HEK293 (cell line): ENCODE measurements around the gene CCDC81.

Source experiments
- CTCF ChIA-PET: fragments of 350-600 bp; formaldehyde crosslinking; extraction: SDS; loops from one replicate; lab custom pipeline; 2021; ENCODE audit warnings: antibody characterized with exemption; lab: Yijun Ruan, JAX
- POLR2A ChIA-PET: fragments of 300-600 bp; formaldehyde crosslinking; extraction: SDS; loops from one replicate; lab custom pipeline; 2020; ENCODE audit warnings: antibody characterized with exemption, inconsistent platforms; lab: Yijun Ruan, JAX
- H3K27ac ChIP-seq: fragments of 200-500 bp; sonication (Bioruptor generic); 2 replicates; pipeline ENCODE4 v1.5.1; 2014; ENCODE audit warnings: low read depth, low read length, control low read depth, inconsistent platforms; ENCODE audit errors: extremely low read depth
- H3K36me3 ChIP-seq, 2 experiments: fragments of 200-500 bp in 1 of 2; sonication (Bioruptor generic) in 1 of 2; 1 replicate in 1 of 2; 2 replicates in 1 of 2; pipeline ENCODE4 v1.5.1; 2014 to 2017; ENCODE audit warnings: inconsistent platforms in 2 of 2, low read length in 2 of 2; ENCODE audit not compliant: control insufficient read depth in 2 of 2, insufficient read depth in 1 of 2
- H3K4me1 ChIP-seq: fragments of 200-500 bp; sonication (Bioruptor generic); 2 replicates; pipeline ENCODE4 v1.5.1; 2014; ENCODE audit warnings: mild to moderate bottlenecking, low read length, inconsistent platforms; ENCODE audit not compliant: control insufficient read depth, insufficient read depth
- H3K4me3 ChIP-seq: 2 replicates; pipeline ENCODE4 v1.5.1; 2011; ENCODE audit warnings: low read depth, mild to moderate bottlenecking, control low read depth, low read length, moderate library complexity
- H3K9me3 ChIP-seq: fragments of 200-500 bp; sonication (Bioruptor generic); 2 replicates; pipeline ENCODE4 v1.5.1; 2014; ENCODE audit warnings: low read depth, low read length, inconsistent platforms; ENCODE audit not compliant: control insufficient read depth, insufficient read depth
- HOXA7 ChIP-seq: sonication (generic); formaldehyde crosslinking; IDR thresholded peaks from 2 replicates; pipeline ENCODE4 v1.8.1; 2022; ENCODE audit warnings: missing genetic modification reagents, borderline replicate concordance
- KLF10 ChIP-seq: fragments of 450-650 bp; IDR thresholded peaks from 2 replicates; pipeline ENCODE4 v1.5.1; 2018; ENCODE audit warnings: missing biosample characterization, mild to moderate bottlenecking, missing genetic modification characterization
- SCRT2 ChIP-seq: fragments of 450-650 bp; formaldehyde crosslinking; IDR thresholded peaks from 2 replicates; pipeline ENCODE4 v1.5.1; 2016; ENCODE audit warnings: missing biosample characterization, missing genetic modification characterization
- ZBTB11 ChIP-seq: fragments of 450-650 bp; formaldehyde crosslinking; conservative IDR thresholded peaks from 2 replicates; pipeline ENCODE4 v1.5.1; 2016; ENCODE audit warnings: low read depth, missing biosample characterization, missing genetic modification characterization
- ZFHX2 ChIP-seq: fragments of 450-650 bp; formaldehyde crosslinking; conservative IDR thresholded peaks from 2 replicates; pipeline ENCODE4 v1.5.1; 2016; ENCODE audit warnings: missing biosample characterization, missing genetic modification characterization
- ZIC2 ChIP-seq: fragments of 450-650 bp; formaldehyde crosslinking; IDR thresholded peaks from 2 replicates; pipeline ENCODE4 v1.5.1; 2016; ENCODE audit warnings: missing biosample characterization, missing genetic modification characterization
- ZNF214 ChIP-seq: fragments of 450-650 bp; formaldehyde crosslinking; IDR thresholded peaks from 2 replicates; pipeline ENCODE4 v1.5.1; 2017; ENCODE audit warnings: missing biosample characterization, mild to moderate bottlenecking, missing genetic modification characterization, borderline replicate concordance
- ZNF274 ChIP-seq, 2 experiments: fragments of 200-500 bp in 1 of 2; fragments of 450-650 bp in 1 of 2; sonication (Bioruptor generic) in 1 of 2; formaldehyde crosslinking in 1 of 2; IDR thresholded peaks; 2 replicates each; pipeline versions ENCODE4 v1.5.1 to v1.6.1; 2014 to 2016; ENCODE audit warnings: borderline replicate concordance in 1 of 2, inconsistent platforms in 1 of 2, low read length in 1 of 2, missing biosample characterization in 1 of 2, missing genetic modification characterization in 1 of 2
- ZNF280C ChIP-seq: fragments of 450-650 bp; formaldehyde crosslinking; IDR thresholded peaks from 2 replicates; pipeline ENCODE4 v1.5.1; 2016; ENCODE audit warnings: missing biosample characterization, missing genetic modification characterization
- ZNF354C ChIP-seq: fragments of 450-650 bp; formaldehyde crosslinking; IDR thresholded peaks from 2 replicates; pipeline ENCODE4 v1.5.1; 2016; ENCODE audit warnings: missing biosample characterization, missing genetic modification characterization, low read depth, borderline replicate concordance
- ZNF426 ChIP-seq: fragments of 450-650 bp; formaldehyde crosslinking; IDR thresholded peaks from 2 replicates; pipeline ENCODE4 v1.5.1; 2017; ENCODE audit warnings: missing biosample characterization, missing genetic modification characterization, mild to moderate bottlenecking, inconsistent platforms, moderate library complexity
- ZNF530 ChIP-seq: fragments of 450-650 bp; formaldehyde crosslinking; IDR thresholded peaks from 2 replicates; pipeline ENCODE4 v1.5.1; 2016; ENCODE audit warnings: low read depth, missing biosample characterization, missing genetic modification characterization
- ZNF639 ChIP-seq: fragments of 450-650 bp; formaldehyde crosslinking; IDR thresholded peaks from 2 replicates; pipeline ENCODE4 v1.5.1; 2016; ENCODE audit warnings: missing biosample characterization, missing genetic modification characterization
- ZNF654 ChIP-seq: fragments of 450-650 bp; formaldehyde crosslinking; IDR thresholded peaks from 2 replicates; pipeline ENCODE4 v1.5.1; 2016; ENCODE audit warnings: low read depth, missing biosample characterization, missing genetic modification characterization
- ZNF701 ChIP-seq: fragments of 450-650 bp; formaldehyde crosslinking; IDR thresholded peaks from 2 replicates; pipeline ENCODE4 v1.5.1; 2016; ENCODE audit warnings: missing biosample characterization, missing genetic modification characterization
- ZNF76 ChIP-seq: fragments of 450-650 bp; formaldehyde crosslinking; IDR thresholded peaks from 2 replicates; pipeline ENCODE4; 2016; ENCODE audit warnings: low read depth, missing biosample characterization, missing genetic modification characterization, borderline replicate concordance
- ZSCAN5A ChIP-seq: fragments of 450-650 bp; formaldehyde crosslinking; IDR thresholded peaks from 2 replicates; pipeline ENCODE4 v1.5.1; 2016; ENCODE audit warnings: missing biosample characterization, missing genetic modification characterization
- TF ChIP-seq, protein P1 (sequence below): fragments of 450-650 bp; formaldehyde crosslinking; IDR thresholded peaks from 2 replicates; pipeline ENCODE4 v1.5.1; 2016; ENCODE audit warnings: missing biosample characterization, missing genetic modification characterization
- TF ChIP-seq, protein P2 (sequence below): fragments of 450-650 bp; formaldehyde crosslinking; IDR thresholded peaks from 2 replicates; pipeline ENCODE4 v1.5.1; 2016; ENCODE audit warnings: missing biosample characterization, missing genetic modification characterization

CCDC81 gene

DNA sequence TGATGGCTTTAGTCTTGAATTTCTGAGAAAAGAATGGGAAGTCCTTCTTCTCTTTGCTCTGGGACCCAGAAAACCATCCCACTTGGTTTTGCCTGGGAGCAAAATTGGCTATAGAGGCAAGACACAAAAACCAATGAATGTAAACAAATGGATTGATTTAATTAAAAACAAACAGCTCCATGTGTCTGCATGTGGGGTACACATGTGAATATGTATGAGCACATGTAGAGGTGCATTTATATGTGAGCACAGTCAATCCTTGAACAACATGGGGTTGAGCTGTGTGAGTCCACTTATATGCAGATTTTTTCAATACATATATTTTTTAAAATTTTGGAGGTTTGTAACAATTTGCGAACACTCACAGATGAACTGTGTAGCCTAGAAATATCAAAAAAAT lies 87.2 kb downstream of the CCDC81 start:
- Histone ChIP-seq H3K27ac (no peak overlapping the region), H3K36me3 (no peaks in the 10 kb centered on the region), H3K9me3 (no peaks in the 10 kb centered on the region), H3K4me1 (peaks cover 7% of the 10 kb centered on the region; the same call in 1 of the 2 replicates), H3K4me3 (no peak overlapping the region)
- ChIA-PET POLR2A (no interaction called here), CTCF (interaction anchor here (1.0 to 3.5 kb wide), 2 partner anchors 51 to 147 kb away, joined by 7 to 21 read pairs; no protein-coding TSS in a partner anchor)
- no peak for TF ChIP-seq ZNF530 (tag by site-specific recombination)
- no peak for TF ChIP-seq ZNF280C (tag by site-specific recombination)
- TF ChIP-seq ZNF76 = no peak
- TF ChIP-seq ZNF639 (tag by site-specific recombination) = no peak
- no peak for TF ChIP-seq KLF10
- TF ChIP-seq SCRT2 (tag by site-specific recombination) = no peak
- no peak for TF ChIP-seq ZBTB11
- TF ChIP-seq ZNF701 = no peak
- TF ChIP-seq ZNF214 (tag by site-specific recombination) = no peak

GRCh38 chr11:86463120-86463519 lies 88.4 kb downstream of the CCDC81 start:
- H3K36me3 ChIP-seq = no peaks in the 10 kb centered on the region
- H3K9me3 ChIP-seq = no peaks in the 10 kb centered on the region
- TF ChIP-seq ZFHX2 (tag by site-specific recombination) (no peak), ZIC2 (peak; percentile 35; the same call in 1 of the 2 replicates)
- CTCF ChIA-PET = no interaction called here
- POLR2A ChIA-PET = no interaction called here
- no peak overlapping the region; the same call in 1 of the 2 replicates for H3K27ac ChIP-seq
- no peak overlapping the region for H3K4me3 ChIP-seq
- peaks cover 7% of the 10 kb centered on the region; the same call in 1 of the 2 replicates for H3K4me1 ChIP-seq

- CTCF ChIA-PET = no interaction called here
- no peak for TF ChIP-seq ZNF426
- no peak for TF ChIP-seq ZSCAN5A (tag by site-specific recombination)
- TF ChIP-seq, protein P1, sequence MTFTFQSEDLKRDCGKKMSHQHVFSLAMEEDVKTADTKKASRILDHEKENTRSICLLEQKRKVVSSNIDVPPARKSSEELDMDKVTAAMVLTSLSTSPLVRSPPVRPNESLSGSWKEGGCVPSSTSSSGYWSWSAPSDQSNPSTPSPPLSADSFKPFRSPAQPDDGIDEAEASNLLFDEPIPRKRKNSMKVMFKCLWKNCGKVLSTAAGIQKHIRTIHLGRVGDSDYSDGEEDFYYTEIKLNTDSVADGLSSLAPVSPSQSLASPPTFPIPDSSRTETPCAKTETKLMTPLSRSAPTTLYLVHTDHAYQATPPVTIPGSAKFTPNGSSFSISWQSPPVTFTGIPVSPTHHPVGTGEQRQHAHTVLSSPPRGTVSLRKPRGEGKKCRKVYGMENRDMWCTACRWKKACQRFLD (tag by site-specific recombination) = no peak
- TF ChIP-seq HOXA7 (CRISPR knock-in tag) = no peak
- TF ChIP-seq ZNF354C (tag by site-specific recombination) = no peak
- TF ChIP-seq ZNF274 (IDR thresholded peaks at IDR 0.05; ENCODE audit: low read length) = no peak
- TF ChIP-seq ZNF274 (tag by site-specific recombination; IDR thresholded peaks at IDR 0.05; ENCODE audit: borderline replicate concordance) = no peak
- TF ChIP-seq ZNF654 = no peak
- TF ChIP-seq, protein P2, sequence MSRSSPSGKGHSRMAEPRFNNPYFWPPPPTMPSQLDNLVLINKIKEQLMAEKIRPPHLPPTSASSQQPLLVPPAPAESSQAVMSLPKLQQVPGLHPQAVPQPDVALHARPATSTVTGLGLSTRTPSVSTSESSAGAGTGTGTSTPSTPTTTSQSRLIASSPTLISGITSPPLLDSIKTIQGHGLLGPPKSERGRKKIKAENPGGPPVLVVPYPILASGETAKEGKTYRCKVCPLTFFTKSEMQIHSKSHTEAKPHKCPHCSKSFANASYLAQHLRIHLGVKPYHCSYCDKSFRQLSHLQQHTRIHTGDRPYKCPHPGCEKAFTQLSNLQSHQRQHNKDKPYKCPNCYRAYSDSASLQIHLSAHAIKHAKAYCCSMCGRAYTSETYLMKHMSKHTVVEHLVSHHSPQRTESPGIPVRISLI = no peak
Observed at GRCh38 chr11:86463955-86464354, 89.3 kb downstream of the CCDC81 start.

More at GRCh38 chr11:86463955-86464354, 89.3 kb downstream of the CCDC81 start:
- no peaks in the 10 kb centered on the region for H3K36me3 ChIP-seq
- H3K4me3 ChIP-seq = no peak overlapping the region
- POLR2A ChIA-PET = no interaction called here
- H3K4me1 ChIP-seq = peaks cover 7% of the 10 kb centered on the region; the same call in 1 of the 2 replicates
- no peak overlapping the region; the same call in none of the 2 replicates for H3K27ac ChIP-seq
- no peaks in the 10 kb centered on the region for H3K9me3 ChIP-seq
